GM21360 (cell line): ENCODE results near the gene CASZ1.

Experiments
- ATAC-seq: cut with Tn5 transposase; IDR thresholded peaks from one replicate; pipeline ENCODE4 v1.9.1; 2021; ENCODE audit warnings: mild to moderate bottlenecking, moderate library complexity; ENCODE audit not compliant: unreplicated experiment

Gene CASZ1

DNA sequence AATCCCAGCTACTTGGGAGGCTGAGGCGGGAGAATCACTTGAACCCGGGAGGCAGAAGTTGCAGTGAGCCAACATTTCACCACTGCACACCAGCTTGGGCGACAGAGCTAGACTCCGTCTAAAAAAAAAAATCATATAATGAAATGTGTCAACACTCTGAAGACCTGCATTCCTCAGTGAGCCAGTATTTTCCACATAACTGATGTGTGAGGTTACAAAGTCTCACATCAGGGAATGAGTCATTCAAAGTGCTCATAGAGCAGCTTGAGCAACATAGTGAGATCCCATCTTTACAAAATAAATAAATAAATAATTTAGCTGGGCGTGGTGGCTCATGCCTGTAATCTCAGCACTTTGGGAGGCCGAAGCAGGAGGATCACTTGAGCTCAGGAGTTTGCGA is 65.5 kb downstream of the CASZ1 start:
- ATAC-seq = no peak

DNA sequence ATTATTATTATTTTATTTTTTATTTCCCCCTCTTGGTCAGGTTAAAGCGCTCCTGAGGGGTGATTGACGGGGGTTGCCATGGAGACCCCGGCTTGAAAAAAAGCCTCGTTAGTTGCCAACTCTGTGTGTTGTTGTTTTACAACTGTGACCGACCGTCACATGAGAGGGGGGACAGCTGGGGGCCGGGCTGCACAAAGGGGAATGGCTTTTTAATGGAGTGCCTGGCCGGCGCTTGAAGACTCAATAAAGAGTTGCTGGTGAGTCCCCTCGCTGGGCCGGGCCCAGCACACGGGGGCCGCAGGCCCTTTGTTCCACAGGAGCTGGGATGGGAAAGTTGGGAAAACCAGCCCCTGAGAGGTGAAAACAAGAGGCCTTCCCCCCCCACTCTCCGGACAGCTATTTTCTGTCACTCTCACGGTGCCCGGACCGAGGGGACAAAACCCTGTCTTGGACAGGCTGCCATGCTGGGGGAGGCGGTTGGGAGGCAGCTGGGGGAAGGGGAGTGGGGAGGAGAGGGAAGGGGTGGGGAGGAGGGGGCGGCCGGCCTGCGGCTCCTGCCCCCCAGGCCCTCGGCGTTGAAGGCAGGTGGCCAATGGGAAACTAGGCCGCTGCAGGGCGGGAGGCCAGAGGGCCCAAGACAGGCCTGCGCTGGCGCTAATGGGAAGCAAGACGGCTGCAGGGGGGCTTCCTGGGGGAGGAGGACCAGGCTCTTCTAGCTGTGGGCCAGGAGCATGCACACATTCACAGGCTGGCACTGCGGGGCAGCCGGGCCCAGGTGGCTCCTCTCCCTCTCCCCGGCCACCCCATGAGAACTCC is 67.6 kb downstream of the CASZ1 start:
- no peak for ATAC-seq

DNA sequence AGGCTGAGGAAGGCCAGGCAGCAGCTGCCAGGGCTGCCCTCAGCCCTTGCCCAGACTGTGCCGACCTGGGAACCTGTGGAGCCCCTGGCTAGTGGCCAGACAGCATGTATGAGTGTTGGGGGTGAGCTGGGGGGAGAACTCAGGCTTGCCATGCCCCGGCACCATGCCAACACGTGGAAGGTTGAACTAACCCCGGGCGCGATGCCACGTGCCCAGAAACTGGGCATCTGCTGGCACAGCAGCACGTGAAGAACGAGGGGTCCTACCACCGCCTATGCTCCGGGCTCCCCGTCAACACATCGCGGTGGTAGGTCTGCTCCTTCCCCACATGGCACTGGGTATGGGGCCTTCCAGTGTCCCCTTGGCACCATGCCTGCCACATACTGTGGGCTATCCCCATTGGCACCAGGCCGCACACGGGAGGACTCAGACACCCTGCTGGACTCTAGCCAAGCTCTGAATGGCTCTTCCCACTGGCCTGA is 68.7 kb downstream of the CASZ1 start:
- ATAC-seq = no peak

DNA sequence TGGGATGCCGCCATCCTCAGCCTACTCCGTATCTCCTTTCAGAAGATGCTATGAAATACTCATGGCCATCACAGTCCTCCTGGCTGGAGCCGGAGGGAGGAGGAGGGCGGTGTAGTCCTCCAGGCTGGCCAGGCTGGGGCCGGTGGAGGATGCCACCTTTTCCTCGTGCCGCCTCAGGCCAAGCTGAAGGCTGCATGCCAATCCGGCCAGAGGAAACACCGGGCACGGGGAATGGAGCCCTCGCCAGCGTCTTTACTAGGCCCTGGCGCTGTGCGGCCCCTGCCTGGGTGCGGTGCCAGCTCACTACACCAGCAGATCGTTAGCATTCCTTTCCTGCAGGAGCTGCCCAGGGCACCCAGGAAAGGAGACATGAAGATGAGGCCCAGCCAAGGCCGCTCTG is 70.1 kb downstream of the CASZ1 start:
- no peak for ATAC-seq

GRCh38 chr1:10724948-10725847 is 71.2 kb downstream of the CASZ1 start:
- ATAC-seq = no peak

- no peak for ATAC-seq
These were observed 71.9 kb downstream of the CASZ1 start for GRCh38 chr1:10724511-10724910.

GRCh38 chr1:10724052-10724494 is 72.4 kb downstream of the CASZ1 start:
- ATAC-seq = no peak

- no peak for ATAC-seq
These were observed 73.1 kb downstream of the CASZ1 start for GRCh38 chr1:10723317-10723716.

- no peak for ATAC-seq
These were observed 73.6 kb downstream of the CASZ1 start for GRCh38 chr1:10722803-10723202.

DNA sequence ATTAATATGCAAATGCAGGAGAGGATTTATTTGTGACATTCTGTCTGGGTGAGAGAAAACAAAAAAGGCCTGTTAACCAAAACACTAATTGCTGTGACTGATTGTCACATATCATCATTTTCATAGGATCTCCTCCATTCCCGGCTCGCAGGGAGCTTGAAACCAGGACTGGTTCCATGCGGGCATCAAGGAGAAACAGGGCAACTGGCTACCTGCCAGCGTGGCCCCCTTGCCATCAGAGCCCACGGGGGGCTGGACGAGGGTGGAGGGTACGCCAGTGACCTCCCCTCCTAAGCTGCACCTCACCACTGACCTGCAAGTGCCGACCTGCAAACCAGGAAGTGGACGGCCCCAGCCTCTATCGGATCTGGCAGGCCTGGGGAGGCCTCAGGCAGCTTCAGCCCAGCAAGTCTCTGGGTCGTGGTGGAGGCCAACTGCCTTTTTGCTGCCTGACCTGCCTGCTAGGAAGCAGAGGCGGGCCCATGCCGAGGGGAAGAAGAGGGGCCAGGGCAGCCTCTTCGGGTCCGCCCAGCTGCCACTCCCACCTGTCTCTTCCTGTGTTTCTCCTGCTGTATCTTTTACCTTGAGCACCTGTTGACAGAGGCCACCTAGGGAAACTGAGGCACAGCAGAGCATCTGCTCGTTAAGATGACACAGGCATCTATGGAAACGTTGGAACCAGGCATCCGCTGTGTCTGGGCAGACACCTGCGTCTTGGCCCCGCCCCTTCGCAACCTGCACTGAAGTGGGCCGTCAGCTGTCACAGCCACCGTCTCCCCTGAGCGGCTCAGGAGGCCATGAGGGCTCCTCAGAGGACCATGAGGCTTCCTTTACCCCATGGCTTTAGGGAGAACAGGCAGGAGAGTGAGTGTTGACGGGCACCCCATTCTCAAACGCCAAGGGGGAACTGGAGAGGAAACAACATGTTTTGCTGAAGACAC is 74.8 kb downstream of the CASZ1 start:
- ATAC-seq = no peak

- ATAC-seq = no peak
These were observed 75.8 kb downstream of the CASZ1 start for GRCh38 chr1:10720635-10721034.

- ATAC-seq = no peak
These were observed 78.4 kb downstream of the CASZ1 start for GRCh38 chr1:10718083-10718415.

DNA sequence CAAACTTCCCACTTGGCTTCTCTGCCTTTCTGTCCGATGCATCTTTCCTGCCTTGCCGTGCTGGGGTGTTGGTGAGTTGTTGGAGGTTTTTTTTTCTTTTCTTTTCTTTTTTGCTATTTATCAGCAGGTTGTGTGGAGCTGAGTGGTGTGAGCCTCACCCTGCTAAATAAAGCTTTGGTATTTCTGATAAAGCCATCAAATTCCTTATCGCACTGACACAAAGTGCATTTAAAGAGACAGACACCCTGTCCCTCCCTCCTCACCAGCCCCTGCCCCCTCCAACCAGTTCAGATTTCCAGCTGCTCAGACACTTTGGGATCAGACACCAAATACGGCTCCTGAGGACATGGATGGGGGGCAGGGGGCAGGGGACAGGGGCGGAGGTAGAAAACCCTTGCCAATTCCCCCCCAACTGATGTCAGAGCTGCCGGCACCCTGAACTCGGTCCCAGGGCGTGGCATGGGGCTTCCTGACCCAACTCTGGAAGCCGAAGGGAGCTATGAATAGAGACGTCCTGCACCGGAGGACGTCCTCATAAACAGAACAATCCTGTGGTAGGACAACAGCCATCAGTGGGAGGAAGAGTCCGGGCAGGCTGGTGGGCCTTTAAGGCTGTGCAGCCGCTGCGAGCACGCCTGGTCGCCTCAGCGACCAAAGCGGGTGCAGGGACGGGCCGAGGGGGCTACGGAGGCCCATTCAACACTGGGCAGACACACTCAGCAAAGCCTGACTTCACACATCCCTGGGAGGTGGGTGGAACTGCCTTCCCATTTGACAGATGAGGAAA is 79.0 kb downstream of the CASZ1 start:
- ATAC-seq = no peak

DNA sequence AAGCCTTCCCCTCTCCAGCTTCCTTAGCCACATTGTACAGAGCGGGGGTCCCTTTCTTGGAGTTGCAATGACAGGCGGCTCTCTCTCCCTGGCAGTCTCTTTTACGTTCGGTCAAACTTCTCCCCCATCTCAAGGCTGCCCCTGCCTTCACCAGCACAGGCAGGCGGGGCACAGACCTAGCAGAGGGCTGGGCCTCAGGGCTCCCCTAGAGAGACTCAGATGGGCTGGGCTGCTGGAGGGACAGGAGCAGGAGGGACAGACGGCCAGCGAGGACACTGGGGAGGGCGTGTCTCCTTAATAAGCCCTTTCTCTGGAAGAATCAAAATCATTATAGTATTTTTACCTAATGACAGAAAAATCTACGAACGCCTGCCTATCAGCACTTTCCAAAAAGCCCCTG is 79.6 kb downstream of the CASZ1 start:
- no peak for ATAC-seq

- no peak for ATAC-seq
These were observed 81.9 kb downstream of the CASZ1 start for GRCh38 chr1:10714337-10715114.

GRCh38 chr1:10713614-10714013 is 82.8 kb downstream of the CASZ1 start:
- ATAC-seq = no peak

- no peak for ATAC-seq
These were observed 83.7 kb downstream of the CASZ1 start for GRCh38 chr1:10712568-10713362.

DNA sequence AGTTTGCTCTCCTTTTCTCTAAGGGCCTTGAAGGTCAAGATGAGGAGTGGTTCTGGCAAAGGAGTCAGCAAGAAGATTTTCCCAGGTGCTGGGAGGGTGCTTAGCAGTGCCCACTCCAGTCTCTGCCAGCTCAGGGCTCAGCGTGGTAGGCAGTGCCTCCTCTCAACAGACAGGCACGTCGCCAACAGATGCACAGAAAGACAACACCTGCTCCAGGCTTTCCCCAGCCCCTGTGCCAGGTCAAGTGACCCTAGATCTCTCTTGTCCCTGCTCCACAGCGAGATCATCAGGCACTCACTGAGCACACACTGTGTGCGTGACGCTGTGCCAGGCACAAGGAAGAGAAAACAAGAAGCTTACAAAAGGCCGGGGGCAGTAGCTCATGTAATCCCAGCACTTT is 86.0 kb downstream of the CASZ1 start:
- ATAC-seq = no peak
